ENCODE data around the gene CES1. TPM values are rescaled to one million over a fixed set of nuclear protein-coding genes. Genes with fewer than 3 reads are reported as not detected.

CES1 gene
- total and polyA plus RNA-seq, 2 of the 8 experiments (the other 6 are each of a cell fraction or from before 2014, with no cell fraction given): 0.91 to 1.2 TPM

DNA sequence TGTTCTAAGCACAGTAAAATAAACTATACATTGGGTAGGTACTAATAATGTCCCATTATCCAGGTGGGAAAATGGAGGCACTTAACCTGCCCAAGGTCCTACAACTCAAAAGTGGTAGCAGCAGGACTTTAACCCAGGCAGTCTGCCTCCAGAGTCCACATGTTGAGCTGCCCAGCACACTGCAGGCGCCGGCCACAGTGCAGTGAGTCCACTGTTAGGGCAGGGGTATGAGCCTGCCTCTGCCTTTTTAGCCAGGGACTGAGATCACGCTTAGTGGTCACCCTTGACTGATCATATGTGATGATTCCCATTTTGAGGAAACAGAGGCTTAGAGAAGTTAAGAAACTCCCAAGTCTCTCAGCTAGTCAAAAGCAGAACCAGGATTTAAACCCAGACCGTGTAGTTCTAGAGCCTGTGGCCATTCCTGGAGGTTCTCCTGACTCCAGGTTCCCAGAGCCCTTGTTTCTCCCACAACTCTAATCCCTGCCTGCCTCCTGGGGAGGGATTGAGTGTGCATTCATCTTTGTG lies 8.4 kb downstream of the CES1 start (continued):
- TF ChIP-seq CTCF (IDR thresholded peaks at IDR 0.05; ENCODE audit: control extremely low read depth in 1 of 3, insufficient read depth in 1 of 3, low read depth in 1 of 3, low read length in 3 of 3): no peak

Measured in H1 (cell line).